ENCODE data around the gene B4GALT5.

DNA sequence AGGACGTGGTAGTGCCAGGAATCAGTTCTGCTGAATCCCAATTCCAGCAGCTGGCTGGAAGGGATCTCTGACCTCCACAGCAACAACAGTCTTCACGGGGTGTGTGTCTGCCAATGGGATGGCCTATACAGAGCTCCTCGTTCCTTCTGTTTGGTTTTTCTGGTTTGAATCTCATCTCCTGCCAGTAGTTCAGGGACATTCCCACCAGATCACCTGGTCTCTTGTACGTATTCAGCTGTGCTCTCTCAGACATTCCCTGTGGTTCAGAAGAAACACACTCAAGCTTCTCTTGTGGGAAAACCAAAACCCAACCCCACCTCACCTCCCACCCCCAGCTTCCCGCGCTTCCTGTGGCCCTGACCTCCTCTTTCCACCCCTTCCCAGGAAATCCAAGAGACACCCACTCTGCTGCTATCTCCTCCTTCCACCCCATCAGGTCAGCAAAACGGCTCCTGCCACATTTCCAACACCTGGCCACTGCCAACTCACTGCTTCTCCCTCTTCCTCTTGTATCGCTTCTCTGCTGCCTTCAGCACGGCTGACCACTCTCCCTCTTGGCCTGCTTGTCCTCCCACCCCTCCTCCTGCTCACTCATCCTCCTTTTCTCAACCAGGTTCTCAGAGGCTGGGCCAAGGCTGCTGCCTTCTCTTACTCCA lies 82.5 kb downstream of the B4GALT5 start:
- TF ChIP-seq CTCF (IDR thresholded peaks at IDR 0.05; ENCODE audit: low read depth, low read length) = no peak
- TF ChIP-seq EZH2phosphoT487 (IDR thresholded peaks at IDR 0.05; ENCODE audit: low read depth) = no peak

Data from OCI-LY3 (cell line).